ENCODE data around the gene TSEN54. TPM values are rescaled to one million over a fixed set of nuclear protein-coding genes. Genes with fewer than 3 reads are reported as not detected.

Gene TSEN54
- polyA plus RNA-seq, 3 donors from 2014 or later = 205 to 238 (median 209) TPM

GRCh38 chr17:75521951-75522727 is 5.8 kb downstream of the TSEN54 start:
- Mint-ChIP-seq H3K27me3 (ENCODE audit: low read depth in 3 of 3) (peaks cover 8 to 15% (median 11%) of the 10 kb centered on the region in 3 donors), H3K36me3 (peaks cover 14 to 25% (median 17%) of the 10 kb centered on the region in 3 donors), H3K27ac (peak overlapping the region in 3 of 6 donors; percentile 45 to 85 (median 57)), H3K9me3 (no peaks in the 10 kb centered on the region), H3K4me1 (peaks cover 40 to 46% of the 10 kb centered on the region in 2 donors), H3K4me3 (no peak overlapping the region)
- no peak for DNase-seq

GRCh38 chr17:75523647-75524046 is 7.3 kb downstream of the TSEN54 start:
- H3K4me3 Mint-ChIP-seq = peak overlapping the region in 4 of 5 donors; percentile 23 to 77 (median 53)
- H3K27me3 Mint-ChIP-seq (ENCODE audit: low read depth in 3 of 3) = peaks cover under 1 to 5% (median under 1%) of the 10 kb centered on the region in 3 donors
- no peak for DNase-seq
- H3K4me1 Mint-ChIP-seq = peaks cover 30 to 39% of the 10 kb centered on the region in 2 donors
- no peaks in the 10 kb centered on the region for H3K9me3 Mint-ChIP-seq
- H3K27ac Mint-ChIP-seq = peak overlapping the region in 5 of 6 donors; percentile 6 to 86 (median 76)
- peaks cover 10 to 21% (median 14%) of the 10 kb centered on the region in 3 donors for H3K36me3 Mint-ChIP-seq

GRCh38 chr17:75524269-75524969 is 8.1 kb downstream of the TSEN54 start:
- H3K4me1 Mint-ChIP-seq = peaks cover 23 to 33% of the 10 kb centered on the region in 2 donors
- no peaks in the 10 kb centered on the region for H3K9me3 Mint-ChIP-seq
- H3K4me3 Mint-ChIP-seq = peak overlapping the region; percentile 35 to 77 (median 71)
- DNase-seq = peak in 1 of 3 donors; percentile 11
- peak overlapping the region; percentile 56 to 86 (median 70) for H3K27ac Mint-ChIP-seq
- peaks cover 0 to 5% (median 0%) of the 10 kb centered on the region in 3 donors for H3K27me3 Mint-ChIP-seq (ENCODE audit: low read depth in 3 of 3)
- peaks cover 8 to 20% (median 13%) of the 10 kb centered on the region in 3 donors for H3K36me3 Mint-ChIP-seq

GRCh38 chr17:75524970-75525805 is 8.9 kb downstream of the TSEN54 start, which contains the start of gene LLGL2:
Gene LLGL2, plus strand, starts transcription at chr17:75525697. Its CDS starts 17,730 bp downstream, at chr17:75543427.
- Mint-ChIP-seq H3K36me3 (peaks cover 10 to 20% (median 12%) of the 10 kb centered on the region in 3 donors), H3K4me3 (peak within 1 kb of the TSS; percentile 90 to 96 (median 92)), H3K27ac (peak within 1 kb of the TSS; percentile 81 to 91 (median 85)), H3K9me3 (no peaks in the 10 kb centered on the region), H3K27me3 (ENCODE audit: low read depth in 3 of 3) (peaks cover 0 to 5% (median 0%) of the 10 kb centered on the region in 3 donors), H3K4me1 (peaks cover 16 to 33% of the 10 kb centered on the region in 2 donors)
- DNase-seq = peak; percentile 83 to 87 (median 86)

GRCh38 chr17:75525806-75526554 is 9.7 kb downstream of the TSEN54 start:
- Mint-ChIP-seq H3K27ac (peak overlapping the region; percentile 81 to 91 (median 85)), H3K4me1 (peaks cover 21 to 36% of the 10 kb centered on the region in 2 donors), H3K27me3 (ENCODE audit: low read depth in 3 of 3) (peaks cover 0 to 5% (median 0%) of the 10 kb centered on the region in 3 donors), H3K4me3 (peak overlapping the region; percentile 90 to 96 (median 92)), H3K36me3 (peaks cover 10 to 16% (median 12%) of the 10 kb centered on the region in 3 donors), H3K9me3 (no peaks in the 10 kb centered on the region)
- peak in 2 of 3 donors; percentile 17 to 22 for DNase-seq

GRCh38 chr17:75526555-75527270 is 10.4 kb downstream of the TSEN54 start:
- H3K4me1 Mint-ChIP-seq = peaks cover 23 to 36% of the 10 kb centered on the region in 2 donors
- H3K4me3 Mint-ChIP-seq = peak overlapping the region; percentile 90 to 96 (median 92)
- peak overlapping the region; percentile 81 to 91 (median 84) for H3K27ac Mint-ChIP-seq
- peaks cover 0 to 5% (median 0%) of the 10 kb centered on the region in 3 donors for H3K27me3 Mint-ChIP-seq (ENCODE audit: low read depth in 3 of 3)
- H3K9me3 Mint-ChIP-seq = no peaks in the 10 kb centered on the region
- peaks cover 10 to 13% (median 12%) of the 10 kb centered on the region in 3 donors for H3K36me3 Mint-ChIP-seq
- DNase-seq = no peak

GRCh38 chr17:75530837-75531720 is 14.8 kb downstream of the TSEN54 start:
- H3K4me1 Mint-ChIP-seq = peaks cover 52 to 62% of the 10 kb centered on the region in 2 donors
- H3K27ac Mint-ChIP-seq = peak overlapping the region in 2 of 6 donors; percentile 12 to 20
- H3K36me3 Mint-ChIP-seq = peaks cover 4 to 11% (median 8%) of the 10 kb centered on the region in 3 donors
- DNase-seq = no peak
- H3K9me3 Mint-ChIP-seq = no peaks in the 10 kb centered on the region
- no peak overlapping the region for H3K4me3 Mint-ChIP-seq
- peaks cover 0 to 11% (median 5%) of the 10 kb centered on the region in 3 donors for H3K27me3 Mint-ChIP-seq (ENCODE audit: low read depth in 3 of 3)

GRCh38 chr17:75531721-75532072 is 15.4 kb downstream of the TSEN54 start:
- no peak overlapping the region for H3K4me3 Mint-ChIP-seq
- H3K27ac Mint-ChIP-seq = no peak overlapping the region
- H3K9me3 Mint-ChIP-seq = no peaks in the 10 kb centered on the region
- no peak for DNase-seq
- H3K36me3 Mint-ChIP-seq = peaks cover 4 to 11% (median 8%) of the 10 kb centered on the region in 3 donors
- H3K4me1 Mint-ChIP-seq = peaks cover 52 to 61% of the 10 kb centered on the region in 2 donors
- peaks cover 0 to 11% (median 8%) of the 10 kb centered on the region in 3 donors for H3K27me3 Mint-ChIP-seq (ENCODE audit: low read depth in 3 of 3)

GRCh38 chr17:75535119-75535537 is 18.8 kb downstream of the TSEN54 start:
- H3K27ac Mint-ChIP-seq = peak overlapping the region; percentile 92 to 99 (median 98)
- H3K4me1 Mint-ChIP-seq = peaks cover 52 to 60% of the 10 kb centered on the region in 2 donors
- peak; percentile 89 to 90 (median 89) for DNase-seq
- H3K36me3 Mint-ChIP-seq = peaks cover 5 to 13% (median 7%) of the 10 kb centered on the region in 3 donors
- H3K4me3 Mint-ChIP-seq = peak overlapping the region; percentile 78 to 96 (median 88)
- H3K27me3 Mint-ChIP-seq (ENCODE audit: low read depth in 3 of 3) = peaks cover 0 to 11% (median 9%) of the 10 kb centered on the region in 3 donors
- no peaks in the 10 kb centered on the region for H3K9me3 Mint-ChIP-seq

GRCh38 chr17:75535871-75536270 is 19.5 kb downstream of the TSEN54 start:
- Mint-ChIP-seq H3K9me3 (no peaks in the 10 kb centered on the region), H3K27me3 (ENCODE audit: low read depth in 3 of 3) (peaks cover 0 to 11% (median 9%) of the 10 kb centered on the region in 3 donors), H3K36me3 (peaks cover 5 to 12% (median 7%) of the 10 kb centered on the region in 3 donors), H3K4me3 (peak overlapping the region; percentile 78 to 96 (median 88)), H3K4me1 (peaks cover 53 to 59% of the 10 kb centered on the region in 2 donors), H3K27ac (peak overlapping the region; percentile 92 to 99 (median 98))
- peak in 1 of 3 donors; percentile 19 for DNase-seq

- H3K27ac Mint-ChIP-seq = peak overlapping the region; percentile 92 to 99 (median 98)
- H3K27me3 Mint-ChIP-seq (ENCODE audit: low read depth in 3 of 3) = peaks cover 0 to 11% (median 11%) of the 10 kb centered on the region in 3 donors
- peaks cover 54 to 59% of the 10 kb centered on the region in 2 donors for H3K4me1 Mint-ChIP-seq
- peak overlapping the region; percentile 4 to 94 (median 56) for H3K4me3 Mint-ChIP-seq
- no peak for DNase-seq
- H3K9me3 Mint-ChIP-seq = no peaks in the 10 kb centered on the region
- peaks cover 5 to 12% (median 7%) of the 10 kb centered on the region in 3 donors for H3K36me3 Mint-ChIP-seq
Measured at GRCh38 chr17:75536366-75536765, 20.0 kb downstream of the TSEN54 start.

Measured in immature natural killer cell (primary cell).